K562 (cell line): ENCODE results near the gene TMEM135. TPM values are rescaled to one million over a fixed set of nuclear protein-coding genes. Genes with fewer than 3 reads are reported as not detected.

ENCODE experiments used
- EP300 ChIP-seq: IDR thresholded peaks from 2 replicates; pipeline ENCODE4 v1.6.1; 2012; ENCODE audit warnings: low read length, improper control_type of control experiment
- ESRRB ChIP-seq: fragments of 250-450 bp; sonication (Bioruptor Pico); IDR thresholded peaks from 2 replicates; pipeline ENCODE4 v1.5.0; 2020; ENCODE audit warnings: mild to moderate bottlenecking, moderate library complexity, borderline replicate concordance
- FOXJ2 ChIP-seq: fragments of 200-800 bp; sonication (Bioruptor generic); IDR thresholded peaks from 2 replicates; pipeline ENCODE4 v1.6.1; 2016; ENCODE audit warnings: missing genetic modification characterization, missing compliant biosample characterization
- FOXM1 ChIP-seq, 2 experiments: fragments of 450-650 bp in 1 of 2; sonication (generic) in 1 of 2; formaldehyde crosslinking in 1 of 2; IDR thresholded peaks; 2 replicates each; pipeline versions ENCODE4 v1.6.1 to v1.9.0; 2017 to 2022; ENCODE audit warnings: low read depth in 2 of 2, mild to moderate bottlenecking in 2 of 2, missing genetic modification reagents in 1 of 2, moderate library complexity in 1 of 2
- HDAC6 ChIP-seq: IDR thresholded peaks from 2 replicates; pipeline ENCODE4 v1.6.1; 2012; ENCODE audit warnings: low read depth, mild to moderate bottlenecking, control low read depth, inconsistent platforms, low read length, moderate library complexity
- HSF4 ChIP-seq: fragments of 250-450 bp; sonication (Bioruptor Pico); IDR thresholded peaks from 2 replicates; pipeline ENCODE4 v2.1.2; 2022; ENCODE audit warnings: mild to moderate bottlenecking, moderate library complexity, borderline replicate concordance
- MTF1 ChIP-seq: fragments of 250-450 bp; sonication (Bioruptor Pico); IDR thresholded peaks from 2 replicates; pipeline ENCODE4 v1.9.0; 2021; ENCODE audit warnings: moderate library complexity, mild to moderate bottlenecking, inconsistent platforms, borderline replicate concordance
- POLR2A ChIP-seq: fragments of 450-650 bp; conservative IDR thresholded peaks from 2 replicates; pipeline ENCODE4 v1.6.1; 2016
- RFX1 ChIP-seq: fragments of 450-650 bp; IDR thresholded peaks from 2 replicates; pipeline ENCODE4 v1.6.1; 2016; ENCODE audit warnings: mild to moderate bottlenecking, moderate library complexity
- RREB1 ChIP-seq: fragments of 250-450 bp; sonication (Bioruptor Pico); IDR thresholded peaks from 2 replicates; pipeline ENCODE4 v1.4.0; 2020
- SNRNP70 ChIP-seq: fragments of 200-400 bp; formaldehyde crosslinking; optimal IDR thresholded peaks from 2 replicates; pipeline ENCODE3; 2017; ENCODE audit warnings: low read depth, low read length
- SREBF1 ChIP-seq: fragments of 150-350 bp; IDR thresholded peaks from 2 replicates; pipeline ENCODE4 v1.6.1; 2014; ENCODE audit warnings: antibody characterized with exemption, low read depth, low read length, borderline replicate concordance
- ZNF175 ChIP-seq: fragments of 200-800 bp; sonication (Bioruptor generic); IDR thresholded peaks from 2 replicates; pipeline ENCODE4 v1.6.1; 2016; ENCODE audit warnings: low read depth, mild to moderate bottlenecking, missing genetic modification characterization, missing compliant biosample characterization
- ZNF239 ChIP-seq: fragments of 250-450 bp; sonication (Bioruptor Pico); IDR thresholded peaks from 2 replicates; pipeline ENCODE4 v1.4.0; 2020; ENCODE audit warnings: mild to moderate bottlenecking
- ZNF778 ChIP-seq: fragments of 450-650 bp; formaldehyde crosslinking; IDR thresholded peaks from 2 replicates; pipeline ENCODE4 v1.4.0; 2020; ENCODE audit warnings: mild to moderate bottlenecking, moderate library complexity
- polyA plus RNA-seq, 8 experiments: library from polyadenylated mRNA; depleted of rRNA in 4 of 8; stranded (reverse) in 5 of 8; unstranded in 3 of 8; fragments of >200 nt; fragmentation: Nextera tagmentation in 2 of 8; fragmentation: Illumina TruSeq in 1 of 8; extraction: Ambion mirVana in 2 of 8; extraction: Trizol in 1 of 8; gene quantifications; 2 replicates each; pipeline versions ENCODE4 v1.2.1 to v1.2.3, GENCODE V29; 2011 to 2014; ENCODE audit warnings: inconsistent platforms in 1 of 8, missing spikeins in 1 of 8
- total RNA-seq, 7 experiments: library from RNA; depleted of rRNA in 6 of 7; stranded (reverse); fragments of >200 nt in 6 of 7; fragmentation: Illumina TruSeq in 2 of 7; extraction: Trizol in 2 of 7; gene quantifications; 2 replicates each; pipeline versions ENCODE4 v1.2.1 to v1.2.3, GENCODE V29; 2011 to 2021; ENCODE audit warnings: low replicate concordance in 1 of 7
- TF ChIP-seq, protein P1 (sequence below): sonication (generic); formaldehyde crosslinking; IDR thresholded peaks from 2 replicates; pipeline ENCODE4 v1.8.1; 2023; ENCODE audit warnings: mild to moderate bottlenecking, missing genetic modification reagents, moderate library complexity
- TF ChIP-seq, protein P2 (sequence below): fragments of 450-650 bp; conservative IDR thresholded peaks from 2 replicates; pipeline ENCODE4 v1.6.1; 2016; ENCODE audit warnings: missing genetic modification characterization, low read depth, mild to moderate bottlenecking, missing compliant biosample characterization, moderate library complexity

TMEM135 gene
- total and polyA plus RNA-seq, 9 of the 15 experiments (the other 6 are each of a cell fraction or from before 2014, with no cell fraction given), result 17.3 to 53.6 (median 24.9) TPM

GRCh38 chr11:87035976-87036583, 1.7 kb upstream of the TMEM135 start (continued):
- no peak for TF ChIP-seq MTF1
- no peak for TF ChIP-seq ZNF239 (CRISPR knock-in tag)
- no peak for TF ChIP-seq ESRRB (CRISPR knock-in tag)
- TF ChIP-seq ZNF778 (CRISPR knock-in tag), result no peak
- no peak for TF ChIP-seq SNRNP70
- no peak; the same call in 1 of the 2 replicates for TF ChIP-seq ZNF175 (CRISPR knock-in tag)
- TF ChIP-seq, protein P1, sequence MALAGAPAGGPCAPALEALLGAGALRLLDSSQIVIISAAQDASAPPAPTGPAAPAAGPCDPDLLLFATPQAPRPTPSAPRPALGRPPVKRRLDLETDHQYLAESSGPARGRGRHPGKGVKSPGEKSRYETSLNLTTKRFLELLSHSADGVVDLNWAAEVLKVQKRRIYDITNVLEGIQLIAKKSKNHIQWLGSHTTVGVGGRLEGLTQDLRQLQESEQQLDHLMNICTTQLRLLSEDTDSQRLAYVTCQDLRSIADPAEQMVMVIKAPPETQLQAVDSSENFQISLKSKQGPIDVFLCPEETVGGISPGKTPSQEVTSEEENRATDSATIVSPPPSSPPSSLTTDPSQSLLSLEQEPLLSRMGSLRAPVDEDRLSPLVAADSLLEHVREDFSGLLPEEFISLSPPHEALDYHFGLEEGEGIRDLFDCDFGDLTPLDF (CRISPR knock-in tag), result no peak
- TF ChIP-seq, protein P2, sequence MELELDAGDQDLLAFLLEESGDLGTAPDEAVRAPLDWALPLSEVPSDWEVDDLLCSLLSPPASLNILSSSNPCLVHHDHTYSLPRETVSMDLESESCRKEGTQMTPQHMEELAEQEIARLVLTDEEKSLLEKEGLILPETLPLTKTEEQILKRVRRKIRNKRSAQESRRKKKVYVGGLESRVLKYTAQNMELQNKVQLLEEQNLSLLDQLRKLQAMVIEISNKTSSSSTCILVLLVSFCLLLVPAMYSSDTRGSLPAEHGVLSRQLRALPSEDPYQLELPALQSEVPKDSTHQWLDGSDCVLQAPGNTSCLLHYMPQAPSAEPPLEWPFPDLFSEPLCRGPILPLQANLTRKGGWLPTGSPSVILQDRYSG, result peak; percentile 61; the same call in 1 of the 2 replicates
- TF ChIP-seq FOXJ2, result peak; percentile 87
- peak; percentile 53; the same call in 1 of the 2 replicates for TF ChIP-seq FOXM1 (IDR thresholded peaks at IDR 0.05; ENCODE audit: low read depth)
- no peak for TF ChIP-seq FOXM1 (CRISPR knock-in tag; IDR thresholded peaks at IDR 0.05; ENCODE audit: low read depth)
- 0 out of 2 replicates have a peak, but pooled peaks have one; percentile 25 for TF ChIP-seq POLR2A
- no peak; the same call in none of the 2 replicates for TF ChIP-seq EP300
- peak; percentile 79; the same call in 1 of the 2 replicates for TF ChIP-seq SREBF1
- peak; percentile 95 for TF ChIP-seq RFX1
- no peak for TF ChIP-seq HSF4
- no peak for TF ChIP-seq RREB1
- TF ChIP-seq HDAC6, result no peak
